ENCODE measurements around the gene KIF4A.

Gene KIF4A

GRCh38 chrX:70444326-70444945, 154.5 kb downstream of the KIF4A start, which contains the start of gene DLG3:
Gene DLG3 (plus strand): TSS chrX:70444835. CDS start chrX:70445202, 367 bp downstream.
- no peak for DNase-seq

DNA sequence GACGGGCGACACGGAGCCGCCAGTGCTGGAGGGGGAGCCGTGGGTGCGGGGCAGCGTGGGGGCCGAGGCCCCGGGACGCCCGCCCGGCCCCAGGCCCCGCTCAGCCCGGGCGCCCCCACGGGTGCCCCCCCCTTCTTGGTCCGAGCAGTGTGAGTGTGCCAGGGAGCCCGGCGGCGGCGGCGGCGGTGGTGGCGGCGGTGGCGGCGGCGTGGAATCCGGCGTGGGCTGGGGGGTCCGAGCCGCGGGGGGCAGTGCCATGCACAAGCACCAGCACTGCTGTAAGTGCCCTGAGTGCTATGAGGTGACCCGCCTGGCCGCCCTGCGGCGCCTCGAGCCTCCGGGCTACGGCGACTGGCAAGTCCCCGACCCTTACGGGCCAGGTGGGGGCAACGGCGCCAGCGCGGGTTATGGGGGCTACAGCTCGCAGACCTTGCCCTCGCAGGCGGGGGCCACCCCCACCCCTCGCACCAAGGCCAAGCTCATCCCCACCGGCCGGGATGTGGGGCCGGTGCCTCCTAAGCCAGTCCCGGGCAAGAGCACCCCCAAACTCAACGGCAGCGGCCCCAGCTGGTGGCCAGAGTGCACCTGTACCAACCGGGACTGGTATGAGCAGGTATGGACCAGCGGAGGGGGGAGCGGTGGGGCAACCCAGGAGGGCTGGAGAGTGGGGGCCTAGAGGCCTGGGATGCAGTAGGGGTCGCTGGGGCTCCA, 155.2 kb downstream of the KIF4A start:
- no peak for DNase-seq

DNA sequence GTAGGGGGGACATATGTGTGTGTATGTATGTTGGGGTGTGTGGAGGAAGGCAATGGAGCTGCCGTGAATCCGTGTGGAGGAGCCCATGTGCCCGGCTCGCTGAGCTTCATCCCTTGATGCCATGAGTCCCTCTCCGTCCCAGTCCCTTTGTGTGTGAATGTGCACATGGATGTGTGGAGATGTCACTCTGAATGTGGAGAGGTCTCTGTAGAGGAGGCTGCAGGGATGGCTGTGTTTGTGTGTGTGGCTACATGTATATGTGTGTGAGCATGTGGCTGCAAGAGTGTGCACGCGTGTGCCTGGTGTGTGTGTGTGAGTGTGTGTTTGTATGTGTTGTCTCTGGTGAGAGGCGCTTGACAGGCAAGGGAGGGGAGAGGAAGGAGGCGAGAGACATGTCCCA, 156.0 kb downstream of the KIF4A start:
- DNase-seq = no peak

GRCh38 chrX:70446380-70447350, 156.8 kb downstream of the KIF4A start:
- no peak for DNase-seq

DNA sequence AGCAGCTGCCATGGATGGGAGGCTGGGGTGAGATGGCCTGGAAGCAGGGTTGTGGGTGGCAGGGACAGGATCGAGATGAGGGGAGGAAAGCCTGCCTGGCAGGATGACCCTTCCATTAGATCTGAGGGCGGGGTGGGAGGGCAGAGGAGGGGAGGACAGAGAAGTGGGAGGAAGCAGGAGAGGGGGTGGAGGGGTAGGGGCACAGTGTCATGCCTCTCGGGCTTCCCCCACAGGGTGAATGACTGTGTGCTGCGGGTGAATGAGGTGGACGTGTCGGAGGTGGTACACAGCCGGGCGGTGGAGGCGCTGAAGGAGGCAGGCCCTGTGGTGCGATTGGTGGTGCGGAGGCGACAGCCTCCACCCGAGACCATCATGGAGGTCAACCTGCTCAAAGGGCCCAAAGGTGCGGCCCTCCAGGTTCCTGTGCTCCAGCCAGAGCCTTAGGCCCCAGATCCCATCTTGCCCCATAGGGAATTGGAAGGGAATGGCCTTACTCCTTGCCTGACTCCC, 159.6 kb downstream of the KIF4A start:
- no peak for DNase-seq

DNA sequence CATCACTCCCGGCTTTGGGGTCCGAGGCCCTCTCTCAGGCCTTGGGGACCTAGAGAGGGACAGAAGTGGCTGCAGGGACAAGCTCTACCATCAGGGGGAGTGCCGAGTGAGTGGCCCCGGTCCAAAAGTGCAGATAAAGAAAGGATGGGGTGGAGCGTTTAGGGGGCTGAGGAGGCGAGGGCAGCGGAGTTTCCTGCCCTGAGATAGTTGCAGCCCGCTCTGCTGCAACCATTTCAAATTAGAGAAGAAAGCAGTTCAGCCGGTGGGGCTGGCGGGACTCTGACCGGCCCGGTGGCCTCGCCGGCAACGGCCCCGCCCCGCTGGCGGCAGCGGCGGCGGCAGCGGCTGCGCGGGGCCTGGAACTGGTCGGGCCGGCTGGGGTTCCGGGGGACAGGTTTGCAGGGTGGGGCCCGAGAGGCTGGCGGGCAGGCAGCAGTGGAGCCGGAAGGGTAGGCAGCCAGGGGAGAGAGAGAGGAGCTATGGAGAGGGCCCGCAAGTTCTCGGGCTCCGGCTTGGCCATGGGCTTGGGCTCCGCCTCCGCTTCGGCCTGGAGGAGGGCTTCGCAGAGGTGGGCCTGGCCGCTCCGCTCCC, 162.3 kb downstream of the KIF4A start:
- peak; percentile 3 for DNase-seq

DNA sequence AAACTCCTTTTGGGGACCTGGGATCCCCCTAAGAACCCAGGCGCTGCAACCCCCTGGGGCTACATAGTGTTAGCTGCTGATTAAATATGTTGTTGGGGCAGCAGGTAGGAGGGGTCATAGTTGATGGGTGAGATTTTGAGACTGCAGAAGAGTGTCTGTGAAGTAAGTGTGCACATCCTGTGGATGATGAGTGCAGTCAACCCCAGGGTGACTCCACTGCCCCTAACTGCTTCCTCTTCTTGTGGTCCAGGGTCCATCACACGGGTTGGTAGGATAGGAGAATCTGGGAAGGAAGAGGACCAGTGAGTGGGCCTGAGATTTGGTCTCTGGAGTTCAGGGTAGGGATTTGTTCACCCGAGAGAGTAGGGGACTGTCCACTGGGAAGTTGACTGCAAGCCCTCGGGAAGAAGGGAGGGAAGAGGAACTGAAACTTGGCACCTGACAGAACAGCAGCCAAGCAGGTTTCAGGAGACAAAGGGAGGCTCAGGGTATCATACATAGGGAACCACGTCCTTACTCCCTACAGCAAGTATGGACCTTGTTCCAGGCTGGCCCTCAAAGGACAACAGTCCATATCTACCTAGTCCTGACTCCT, 163.2 kb downstream of the KIF4A start:
- no peak for DNase-seq

GRCh38 chrX:70454441-70455365, 164.8 kb downstream of the KIF4A start:
- peak; percentile 77 for DNase-seq

DNA sequence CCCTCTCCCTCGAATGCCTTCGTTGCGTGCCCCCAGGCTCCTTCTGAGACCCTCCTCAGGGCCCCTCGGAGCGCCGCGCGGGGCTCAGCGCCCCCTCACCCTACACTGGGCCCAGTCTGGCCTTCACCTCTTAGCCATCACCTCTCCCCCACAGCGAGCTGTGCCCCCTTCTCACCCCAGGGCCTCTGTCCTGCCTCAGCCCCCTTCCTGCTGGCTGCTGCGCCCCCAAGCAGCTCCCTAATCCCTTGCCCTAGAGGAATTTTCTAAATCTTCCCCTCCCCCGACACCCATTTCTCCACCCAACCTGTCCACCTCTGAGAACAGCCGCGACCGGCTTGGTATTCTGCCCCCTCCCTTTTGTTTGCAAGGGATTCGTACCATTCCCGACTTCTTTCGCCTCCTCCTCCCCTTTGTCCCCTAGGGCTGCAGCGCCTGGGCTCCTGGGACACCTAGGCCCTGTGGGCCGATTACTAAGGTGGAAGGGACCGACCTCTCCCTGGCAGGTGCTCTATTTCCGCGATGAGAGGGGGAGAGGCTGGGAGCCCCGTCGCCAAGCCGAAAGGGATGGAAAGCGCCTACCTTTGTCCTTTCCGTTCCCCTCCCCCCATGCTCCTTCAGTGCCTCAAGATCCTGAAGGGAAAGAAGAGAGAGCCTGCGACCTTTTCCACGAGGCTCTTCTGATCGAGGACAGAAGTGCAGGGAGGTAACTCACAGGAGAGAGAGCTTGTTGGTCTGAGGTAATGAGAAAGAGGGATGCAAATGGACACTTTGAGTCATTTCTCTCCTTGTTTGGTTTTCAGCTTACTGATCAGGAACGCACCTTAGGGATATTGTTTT, 165.7 kb downstream of the KIF4A start:
- DNase-seq = no peak

DNA sequence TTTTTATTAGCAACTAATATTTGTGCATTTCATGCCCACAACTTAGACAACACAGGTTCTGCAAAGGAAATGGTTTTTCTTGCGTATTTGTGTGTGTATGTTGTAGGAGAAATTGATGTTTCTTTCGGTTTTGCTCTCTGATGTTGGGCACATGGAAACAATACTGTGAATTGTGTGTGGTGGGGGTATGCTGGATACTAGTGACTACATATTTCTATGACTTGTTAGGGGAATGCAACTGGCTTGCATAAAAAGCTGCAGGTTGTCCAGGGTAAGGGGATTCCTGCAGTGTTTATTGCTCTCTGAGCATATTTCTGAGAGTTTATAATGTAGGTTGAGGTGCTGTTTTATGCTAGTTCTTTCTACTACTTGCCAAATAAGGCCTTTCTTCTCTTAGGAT, 166.4 kb downstream of the KIF4A start:
- no peak for DNase-seq

DNA sequence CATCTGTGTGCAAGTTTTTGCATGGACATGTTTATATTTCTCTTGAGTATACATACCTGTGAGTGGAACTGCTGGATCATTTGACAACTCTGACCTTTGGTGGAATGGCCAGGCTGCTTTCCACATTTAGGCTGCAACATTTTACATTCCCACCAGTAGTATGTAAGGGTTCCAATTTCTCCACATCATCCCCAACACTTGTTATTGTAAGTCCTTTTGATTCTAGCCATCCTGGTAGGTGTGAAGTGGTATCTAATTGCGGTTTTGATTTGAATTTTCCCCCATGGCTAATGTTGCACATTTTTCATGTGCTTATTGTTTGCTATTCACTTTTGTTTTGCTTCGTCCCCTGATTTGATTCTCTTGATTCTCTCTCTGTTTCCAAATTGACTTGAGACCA, 171.1 kb downstream of the KIF4A start:
- DNase-seq = no peak

GRCh38 chrX:70464051-70464450, 174.1 kb downstream of the KIF4A start:
- no peak for DNase-seq

DNA sequence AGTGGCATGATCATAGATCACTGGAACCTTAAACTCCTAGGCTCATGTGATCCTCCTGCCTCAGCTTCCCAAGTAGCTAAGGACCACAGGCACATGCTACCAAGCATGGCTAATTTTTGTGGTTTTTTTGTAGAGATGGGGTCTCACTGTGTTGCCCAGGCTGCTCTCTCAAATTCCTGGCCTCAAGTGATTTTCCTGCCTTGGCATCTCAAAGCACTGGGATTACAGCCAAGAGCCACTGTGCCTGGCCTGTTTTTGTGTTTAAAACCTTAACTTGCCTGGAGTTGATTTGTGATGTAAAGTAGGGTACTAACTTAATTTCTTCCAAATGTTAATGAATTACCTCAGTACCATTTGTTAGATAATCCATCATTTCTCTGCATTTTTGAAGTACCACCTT, 177.1 kb downstream of the KIF4A start:
- no peak for DNase-seq

DNA sequence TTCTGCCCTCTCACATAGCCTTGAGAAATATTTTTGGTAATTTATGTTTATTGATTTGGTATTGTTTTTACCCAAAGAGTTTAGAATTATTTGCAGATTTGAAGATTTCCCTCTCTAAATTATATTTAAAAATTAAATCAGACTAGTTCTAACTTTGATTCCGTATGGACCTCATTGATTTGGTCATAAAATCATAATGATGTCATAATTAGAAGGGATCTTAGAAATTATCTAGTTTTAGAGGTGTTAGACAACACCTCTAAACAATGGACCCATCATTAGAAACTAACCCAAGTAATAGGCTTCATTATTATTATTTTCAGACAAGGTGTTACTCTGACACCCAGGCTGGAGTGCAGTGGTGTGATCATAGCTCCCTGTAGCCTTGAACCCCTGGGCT, 178.8 kb downstream of the KIF4A start:
- DNase-seq = no peak

Measured in NK-92 treated with Interleukin-12 subunit alpha and Interleukin-12 subunit beta, amount 100 ng/mL, for 24 hours (cell line).